Measurements from ENCODE around the gene MMP24. TPM values are rescaled to one million over a fixed set of nuclear protein-coding genes. Genes with fewer than 3 reads are reported as not detected.

Gene MMP24
- total RNA-seq, 1 donor from 2014 or later: not detected

DNA sequence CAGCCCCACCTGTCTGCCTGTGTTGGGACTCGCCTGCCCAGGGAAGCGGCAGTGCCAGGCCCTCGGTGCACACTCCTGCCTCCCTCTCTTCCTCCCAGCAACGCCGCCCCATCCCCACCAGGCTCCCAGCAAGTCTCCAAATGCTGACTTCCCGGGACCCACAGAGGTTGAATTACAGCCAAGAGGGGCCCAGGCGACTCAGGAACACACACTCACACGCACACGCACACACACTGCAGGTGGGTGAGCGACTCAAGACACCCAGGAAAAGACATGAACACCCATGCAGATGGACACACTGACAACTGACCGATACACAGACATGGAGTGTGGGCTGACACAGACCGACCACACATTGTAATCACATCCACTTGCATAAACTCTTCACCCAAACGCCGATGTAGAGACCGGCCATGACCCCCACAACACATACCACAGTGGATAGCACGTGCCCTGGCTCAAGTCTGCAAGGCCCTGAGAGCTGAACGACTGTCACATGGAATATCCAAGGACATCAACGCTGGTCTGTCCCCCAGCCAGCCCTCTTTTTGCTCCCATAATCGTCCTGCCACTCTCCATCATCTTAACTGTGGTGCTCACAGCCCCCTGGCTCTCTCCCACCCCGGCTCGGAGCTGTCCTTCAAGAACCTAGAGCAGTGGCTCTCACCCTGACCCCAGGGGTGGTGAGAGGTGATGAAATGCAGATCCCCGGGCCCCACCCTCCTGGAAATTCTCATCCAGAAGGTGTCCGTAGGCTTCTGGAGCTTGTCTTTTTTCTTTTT, 66.2 kb downstream of the MMP24 start:
- no peak for ATAC-seq (ENCODE audit: low read depth)
- H3K27me3 Mint-ChIP-seq: peaks cover 10% of the 10 kb centered on the region
- TF ChIP-seq, protein P1, sequence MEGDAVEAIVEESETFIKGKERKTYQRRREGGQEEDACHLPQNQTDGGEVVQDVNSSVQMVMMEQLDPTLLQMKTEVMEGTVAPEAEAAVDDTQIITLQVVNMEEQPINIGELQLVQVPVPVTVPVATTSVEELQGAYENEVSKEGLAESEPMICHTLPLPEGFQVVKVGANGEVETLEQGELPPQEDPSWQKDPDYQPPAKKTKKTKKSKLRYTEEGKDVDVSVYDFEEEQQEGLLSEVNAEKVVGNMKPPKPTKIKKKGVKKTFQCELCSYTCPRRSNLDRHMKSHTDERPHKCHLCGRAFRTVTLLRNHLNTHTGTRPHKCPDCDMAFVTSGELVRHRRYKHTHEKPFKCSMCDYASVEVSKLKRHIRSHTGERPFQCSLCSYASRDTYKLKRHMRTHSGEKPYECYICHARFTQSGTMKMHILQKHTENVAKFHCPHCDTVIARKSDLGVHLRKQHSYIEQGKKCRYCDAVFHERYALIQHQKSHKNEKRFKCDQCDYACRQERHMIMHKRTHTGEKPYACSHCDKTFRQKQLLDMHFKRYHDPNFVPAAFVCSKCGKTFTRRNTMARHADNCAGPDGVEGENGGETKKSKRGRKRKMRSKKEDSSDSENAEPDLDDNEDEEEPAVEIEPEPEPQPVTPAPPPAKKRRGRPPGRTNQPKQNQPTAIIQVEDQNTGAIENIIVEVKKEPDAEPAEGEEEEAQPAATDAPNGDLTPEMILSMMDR (IDR thresholded peaks at IDR 0.05): no peak
- H3K36me3 Mint-ChIP-seq (ENCODE audit: low read depth): no peaks in the 10 kb centered on the region
- no peaks in the 10 kb centered on the region for H3K9me3 Mint-ChIP-seq
- intact Hi-C loops (cut with micrococcal nuclease): no loop called here
- no peak for DNase-seq
- H3K27ac Mint-ChIP-seq: no peak overlapping the region
- H3K4me3 Mint-ChIP-seq: no peak overlapping the region
- no peaks in the 10 kb centered on the region for H3K4me1 Mint-ChIP-seq
- ChIA-PET CTCF (no interaction called here), POLR2A (no interaction called here)

DNA sequence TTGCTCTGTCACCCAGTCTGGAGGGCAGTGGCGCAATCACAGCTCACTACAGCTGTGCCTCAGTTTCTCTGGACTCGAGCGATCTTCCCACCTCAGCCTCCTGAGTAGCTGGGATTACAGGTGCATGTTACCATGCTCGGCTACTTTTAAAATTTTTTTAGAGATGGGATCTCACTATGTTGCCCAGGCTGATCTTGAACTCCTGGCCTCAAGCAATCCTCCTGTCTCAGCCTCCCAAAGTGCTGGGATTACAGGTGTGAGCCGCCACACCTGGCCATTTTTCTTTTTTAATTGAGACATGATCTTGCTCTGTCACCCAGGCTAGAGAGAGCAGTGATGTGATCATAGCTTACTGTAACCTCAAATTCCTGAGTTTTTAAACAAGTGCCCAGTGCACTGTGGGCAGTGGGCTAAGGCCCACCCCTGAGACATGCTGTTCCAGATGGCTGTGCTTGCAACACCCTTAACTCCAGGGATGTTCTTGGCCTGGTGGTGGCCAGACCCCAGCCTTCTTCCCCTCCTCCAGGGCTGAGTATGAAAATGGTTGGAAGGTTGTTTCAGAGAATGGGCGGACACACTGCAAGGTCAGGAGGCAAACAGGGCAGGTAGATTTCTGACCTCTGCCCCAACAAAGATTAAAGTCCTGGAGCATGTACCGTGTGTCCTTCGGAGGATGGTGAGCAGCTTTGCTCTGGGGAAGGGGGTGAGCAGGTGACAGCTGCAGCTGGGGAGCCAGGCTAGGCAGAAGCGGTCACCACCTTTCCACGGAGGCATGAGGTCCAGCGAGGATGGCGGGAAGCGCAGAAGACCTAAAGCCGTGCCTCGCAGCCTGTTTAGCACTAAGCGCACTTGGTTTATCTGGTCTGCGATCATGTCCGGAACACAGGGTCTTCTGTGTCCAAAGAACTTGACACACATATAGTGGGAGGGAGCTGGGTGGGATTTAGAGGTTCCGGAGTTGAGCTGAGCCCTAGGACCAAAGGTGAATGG, 67.1 kb downstream of the MMP24 start:
- intact Hi-C loops (cut with micrococcal nuclease): no loop called here
- Mint-ChIP-seq H3K4me3 (no peak overlapping the region), H3K4me1 (no peaks in the 10 kb centered on the region), H3K9me3 (no peaks in the 10 kb centered on the region), H3K27ac (no peak overlapping the region), H3K36me3 (ENCODE audit: low read depth) (no peaks in the 10 kb centered on the region), H3K27me3 (peaks cover 10% of the 10 kb centered on the region)
- ChIA-PET POLR2A (no interaction called here), CTCF (no interaction called here)
- no peak for DNase-seq
- TF ChIP-seq, protein P1 (IDR thresholded peaks at IDR 0.05): no peak
- no peak for ATAC-seq (ENCODE audit: low read depth)

DNA sequence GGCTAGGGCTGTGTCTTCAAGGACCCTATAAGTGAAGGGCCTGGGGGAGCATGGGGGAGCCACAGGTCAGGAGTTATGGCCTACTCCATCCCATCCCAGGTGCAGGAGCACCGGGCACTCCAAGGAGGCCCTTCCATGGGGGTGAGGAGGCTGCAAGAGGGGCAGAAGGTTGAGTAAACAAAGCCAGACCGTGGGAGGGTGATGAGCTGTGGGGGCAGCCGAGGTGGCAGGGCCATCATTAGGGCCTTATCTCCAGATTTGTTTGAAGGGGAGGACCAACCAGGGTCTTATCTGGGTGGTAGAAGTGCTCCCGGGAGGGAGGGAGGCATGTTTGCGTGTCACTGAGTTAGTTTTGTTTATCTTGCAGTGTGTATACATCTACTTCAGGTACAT, 67.8 kb downstream of the MMP24 start:
- TF ChIP-seq, protein P1 (IDR thresholded peaks at IDR 0.05): no peak
- intact Hi-C loops (cut with micrococcal nuclease): no loop called here
- DNase-seq (no peak), ATAC-seq (ENCODE audit: low read depth) (no peak)
- no peak overlapping the region for H3K27ac Mint-ChIP-seq
- ChIA-PET CTCF (no interaction called here), POLR2A (no interaction called here)
- H3K36me3 Mint-ChIP-seq (ENCODE audit: low read depth): no peaks in the 10 kb centered on the region
- no peaks in the 10 kb centered on the region for H3K4me1 Mint-ChIP-seq
- H3K4me3 Mint-ChIP-seq: no peak overlapping the region
- H3K9me3 Mint-ChIP-seq: no peaks in the 10 kb centered on the region
- peaks cover 10% of the 10 kb centered on the region for H3K27me3 Mint-ChIP-seq

DNA sequence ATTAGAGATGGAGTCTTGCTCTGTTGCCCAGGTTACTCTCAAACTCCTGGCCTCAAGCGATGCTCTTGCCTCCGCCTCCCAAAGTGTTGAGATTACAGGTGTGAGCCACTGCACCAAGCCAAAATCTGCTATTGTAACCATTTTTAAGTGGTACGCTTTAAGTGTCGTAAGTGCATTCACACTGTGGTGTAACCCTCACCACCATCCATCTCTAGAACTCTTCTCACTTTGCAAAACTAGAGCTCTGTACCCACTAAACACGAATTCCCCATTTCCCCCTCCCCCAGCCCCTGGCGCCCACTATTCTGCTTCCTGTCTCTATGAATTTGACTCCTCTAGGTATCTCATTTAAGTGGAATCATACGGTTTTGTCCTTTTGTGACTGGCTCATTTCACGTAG, 68.6 kb downstream of the MMP24 start:
- intact Hi-C loops (cut with micrococcal nuclease): no loop called here
- Mint-ChIP-seq H3K4me1 (no peaks in the 10 kb centered on the region), H3K27ac (no peak overlapping the region), H3K27me3 (peaks cover 10% of the 10 kb centered on the region), H3K4me3 (no peak overlapping the region), H3K36me3 (ENCODE audit: low read depth) (no peaks in the 10 kb centered on the region), H3K9me3 (no peaks in the 10 kb centered on the region)
- no peak for ATAC-seq (ENCODE audit: low read depth)
- TF ChIP-seq, protein P1 (IDR thresholded peaks at IDR 0.05): no peak
- CTCF ChIA-PET: interaction anchor here (1.0 kb wide), 1 partner anchor 9 kb away, joined by 3 read pairs; no protein-coding TSS in a partner anchor
- no peak for DNase-seq
- POLR2A ChIA-PET: no interaction called here

DNA sequence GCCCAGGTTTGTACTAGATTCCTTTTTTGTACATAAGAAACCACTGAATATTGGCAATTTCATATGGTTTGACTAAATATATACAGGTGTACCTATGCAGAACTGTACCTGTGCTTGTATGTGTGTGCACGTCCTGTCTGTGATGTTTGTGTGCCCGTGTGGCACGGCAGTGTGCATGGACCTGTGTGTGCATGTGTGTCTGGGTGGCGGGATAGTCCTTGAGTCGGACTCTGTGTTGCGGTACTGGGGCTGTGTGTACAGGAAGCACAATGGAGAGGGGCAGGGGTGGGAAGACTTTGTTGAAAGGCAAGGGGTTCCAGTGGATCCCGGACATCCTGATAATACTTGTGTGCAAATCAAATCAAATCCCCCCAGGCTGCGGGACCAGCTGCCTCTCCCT, 69.2 kb downstream of the MMP24 start:
- intact Hi-C loops (cut with micrococcal nuclease): no loop called here
- POLR2A ChIA-PET: interaction anchor here (0.6 kb wide), 1 partner anchor 81 kb away, joined by 4 read pairs; no protein-coding TSS in a partner anchor
- H3K4me3 Mint-ChIP-seq: no peak overlapping the region
- no peak overlapping the region for H3K27ac Mint-ChIP-seq
- H3K4me1 Mint-ChIP-seq: no peaks in the 10 kb centered on the region
- H3K27me3 Mint-ChIP-seq: peaks cover 10% of the 10 kb centered on the region
- H3K9me3 Mint-ChIP-seq: no peaks in the 10 kb centered on the region
- TF ChIP-seq, protein P1 (IDR thresholded peaks at IDR 0.05): no peak
- no peaks in the 10 kb centered on the region for H3K36me3 Mint-ChIP-seq (ENCODE audit: low read depth)
- no peak for DNase-seq
- CTCF ChIA-PET: interaction anchor here (1.0 kb wide), 1 partner anchor 8 kb away, joined by 3 read pairs; no protein-coding TSS in a partner anchor
- no peak for ATAC-seq (ENCODE audit: low read depth)
